ENCODE results near the gene COL9A2.

GRCh38 chr1:40281853-40282252 is 35.2 kb downstream of the COL9A2 start:
- TF ChIP-seq CTCF (conservative IDR thresholded peaks at IDR 0.05; ENCODE audit: low read length), result no peak
- TF ChIP-seq EZH2phosphoT487 (IDR thresholded peaks at IDR 0.05; ENCODE audit: borderline replicate concordance, low read depth, low read length), result no peak
